GM19468 (cell line): Measurements from ENCODE around the gene KRT37.
"Not testable (repeated sequence)": the region's sequence is repeated elsewhere in the genome, so short reads cannot be mapped to it uniquely, and the experiment has no call there.

Source experiments
- ATAC-seq: cut with Tn5 transposase; IDR thresholded peaks from one replicate; pipeline ENCODE4 v1.9.1; 2021; ENCODE audit warnings: mild to moderate bottlenecking, moderate library complexity, moderate number of reproducible peaks; ENCODE audit not compliant: unreplicated experiment; ENCODE audit errors: extremely low read depth

KRT37 gene

DNA sequence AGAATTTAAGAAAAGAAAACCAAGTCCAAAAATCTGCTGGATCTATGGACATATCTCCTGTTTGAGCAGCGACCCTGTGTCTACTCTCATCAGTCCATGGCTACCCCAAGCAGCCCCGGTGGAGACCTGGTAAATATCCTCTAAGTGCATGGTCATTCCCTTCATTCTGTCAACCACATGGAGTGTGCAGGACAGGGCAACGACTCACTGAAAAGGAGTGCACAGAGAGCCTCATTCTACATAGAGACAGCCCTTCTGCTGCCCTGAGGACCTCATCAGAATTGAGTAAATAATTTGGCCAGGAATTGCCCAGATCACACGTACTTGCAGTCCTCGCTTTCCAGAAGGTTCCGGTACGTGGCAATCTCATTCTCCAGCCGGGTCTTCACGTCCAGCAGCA lies 13.4 kb upstream of the KRT37 start:
- no peak for ATAC-seq

DNA sequence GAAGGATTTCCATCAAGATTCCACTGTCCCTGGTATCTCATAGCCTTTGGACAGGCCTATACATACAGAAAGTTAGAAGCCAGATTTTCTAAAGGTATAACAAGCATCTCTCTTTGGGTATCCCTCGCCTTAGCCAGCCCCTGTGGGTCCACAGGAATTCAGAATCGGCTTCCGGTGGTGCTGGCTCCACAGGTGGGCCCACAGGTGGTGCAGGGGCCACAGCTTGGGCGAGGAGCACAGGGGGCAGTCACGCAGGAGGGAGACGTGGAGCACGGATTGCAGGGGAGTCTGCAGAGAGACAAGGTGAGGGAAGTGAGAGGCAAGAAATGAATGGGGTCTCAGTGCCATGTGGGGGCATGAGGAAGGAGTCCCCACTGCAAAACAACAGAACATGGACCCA lies 12.9 kb upstream of the KRT37 start:
- no peak for ATAC-seq

DNA sequence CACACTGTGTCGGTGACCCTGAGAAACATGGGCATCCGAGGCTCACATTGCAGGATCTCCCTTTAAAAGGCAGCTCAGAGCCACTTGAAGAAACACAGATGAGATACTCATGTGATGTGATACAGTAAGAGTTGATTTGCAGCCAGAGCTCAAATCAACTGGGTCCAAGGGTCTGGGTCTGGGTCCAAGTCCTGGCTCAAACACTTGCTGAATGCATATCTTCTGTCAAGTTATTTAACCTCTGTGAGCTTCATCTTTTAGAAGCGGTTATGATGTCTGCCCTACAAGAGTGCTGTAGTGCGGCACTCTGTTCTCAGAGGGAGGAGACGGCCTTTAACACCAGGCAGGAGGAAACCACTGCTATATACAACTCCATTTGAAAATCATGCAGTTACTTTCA lies 10.0 kb upstream of the KRT37 start:
- ATAC-seq, result no peak

DNA sequence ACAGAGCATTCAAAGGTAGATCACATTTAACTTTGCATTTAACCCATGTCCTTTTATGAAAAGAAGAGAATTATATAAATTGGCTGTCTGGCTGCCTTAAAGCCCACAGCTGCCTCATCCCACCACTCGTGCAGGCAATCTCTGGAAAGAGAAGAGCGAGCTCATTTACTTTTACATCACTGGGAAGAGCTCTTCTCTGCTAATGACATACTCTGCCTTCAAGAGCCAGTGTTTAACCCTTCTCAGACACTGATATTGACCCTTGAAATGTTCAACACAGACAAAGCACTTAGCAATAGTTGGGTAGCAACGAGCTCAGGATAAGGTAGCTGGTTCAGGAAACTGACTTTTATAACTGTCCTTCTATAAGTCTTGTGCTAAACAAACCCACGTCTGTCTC lies 9.6 kb upstream of the KRT37 start:
- ATAC-seq, result no peak

DNA sequence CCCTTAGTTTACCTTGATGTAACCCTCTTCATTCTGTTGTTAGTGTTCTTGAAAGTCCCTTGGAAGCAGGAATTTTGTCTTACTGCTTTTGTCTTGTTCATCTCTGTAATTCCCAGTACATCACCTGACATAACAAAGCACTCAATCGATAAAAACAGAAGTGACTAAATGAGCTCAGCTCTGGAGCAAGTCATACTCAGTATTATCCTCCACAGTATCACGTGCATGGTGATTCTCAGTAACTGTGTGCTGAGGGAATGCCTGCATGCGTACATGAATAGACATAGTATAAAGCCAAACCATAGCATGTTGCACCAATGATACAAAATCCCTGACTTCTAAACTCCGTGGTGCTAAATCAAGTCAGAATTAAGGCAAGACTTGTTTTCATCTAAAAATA lies 9.2 kb upstream of the KRT37 start:
- ATAC-seq, result no peak

DNA sequence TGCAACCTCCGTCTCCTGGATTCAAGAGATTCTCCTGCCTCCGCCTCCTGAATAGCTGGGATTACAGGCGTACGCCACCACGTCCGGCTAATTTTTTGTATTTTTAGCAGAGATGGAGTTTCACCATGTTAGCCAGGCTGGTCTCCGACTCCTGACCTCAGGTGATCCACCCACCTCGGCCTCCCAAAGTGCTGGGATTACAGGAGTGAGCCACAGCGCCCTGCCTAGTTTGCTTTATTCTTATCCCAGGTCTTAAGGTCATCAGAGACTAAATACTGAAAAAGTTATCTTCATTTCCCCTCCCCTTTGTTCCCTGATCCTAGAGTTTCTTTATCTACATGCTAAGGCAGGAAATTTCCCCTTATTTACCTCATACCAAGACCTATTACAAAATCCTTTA lies 6.0 kb upstream of the KRT37 start:
- ATAC-seq, result not testable (repeated sequence)

DNA sequence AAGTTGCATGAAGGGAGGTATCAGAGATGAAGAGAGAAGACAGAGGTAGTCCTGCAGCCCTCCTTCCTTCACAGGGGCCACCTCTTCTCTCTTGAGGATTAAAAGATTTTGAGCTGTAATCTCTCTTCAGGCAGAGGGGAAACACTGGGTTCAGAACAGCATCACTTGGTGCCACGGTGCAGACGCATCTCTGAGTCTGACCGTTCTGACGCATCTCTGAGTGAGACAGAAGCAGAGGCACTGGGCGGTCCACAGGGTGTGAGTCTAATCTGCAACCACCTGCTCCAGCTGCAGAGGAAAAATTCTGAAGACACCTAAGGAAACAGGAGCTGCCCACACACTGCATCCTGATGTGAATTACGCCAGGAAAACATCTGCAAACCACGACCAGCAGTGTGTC lies 5.3 kb upstream of the KRT37 start:
- no peak for ATAC-seq

DNA sequence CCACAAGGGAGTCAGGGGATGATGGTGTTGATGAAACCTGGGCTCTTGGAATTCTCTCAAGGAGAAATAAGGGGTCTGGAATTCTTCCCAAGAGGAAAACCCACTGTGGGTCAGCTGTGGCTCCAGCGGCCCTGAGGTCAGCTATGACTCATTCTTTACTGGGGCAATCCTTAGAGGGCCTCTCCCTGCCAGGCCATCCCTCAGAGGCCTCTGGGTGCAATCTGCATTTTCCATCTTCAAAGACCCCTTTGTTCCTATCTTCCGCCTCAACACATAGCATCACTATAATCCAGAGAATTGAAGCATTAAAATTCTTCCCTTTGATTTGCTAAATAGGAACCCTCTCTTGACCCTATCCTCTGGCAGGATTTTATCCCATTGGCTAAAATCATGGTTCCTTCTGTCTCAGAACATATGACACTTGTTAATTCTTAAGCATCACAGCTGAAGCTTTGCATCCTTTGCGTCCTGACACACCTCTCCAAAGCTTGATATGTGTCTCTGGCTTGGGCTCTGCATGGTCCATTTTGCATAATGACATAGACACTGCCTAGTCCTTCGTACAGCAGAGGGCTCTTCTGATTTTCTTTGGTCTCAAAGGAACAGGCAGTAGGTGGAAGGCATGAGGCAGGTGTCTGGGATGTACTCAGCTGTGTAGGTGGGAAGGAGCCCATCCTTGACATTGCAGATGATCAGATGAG lies 4.4 kb upstream of the KRT37 start:
- no peak for ATAC-seq

DNA sequence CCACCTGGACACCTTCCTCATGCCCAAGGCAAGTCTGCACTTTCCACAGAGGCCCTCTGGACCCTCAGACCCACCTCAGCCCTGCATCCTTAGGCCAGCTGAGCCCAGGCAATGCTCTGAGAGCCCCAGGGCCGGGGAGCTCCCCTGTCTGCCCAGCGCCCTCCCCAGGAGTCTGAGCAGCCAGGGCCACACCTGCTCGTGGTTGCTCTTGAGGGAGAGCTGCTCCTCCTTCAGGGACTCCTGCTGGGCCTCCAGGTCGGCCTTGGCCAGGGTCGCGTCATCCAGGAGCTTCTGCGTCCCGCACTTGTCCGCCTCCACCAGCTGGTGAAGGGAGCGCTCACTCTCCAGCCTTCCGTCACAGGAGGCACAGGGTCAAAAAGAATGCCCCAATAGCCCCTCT lies 1.8 kb downstream of the KRT37 start:
- not testable (repeated sequence) for ATAC-seq

DNA sequence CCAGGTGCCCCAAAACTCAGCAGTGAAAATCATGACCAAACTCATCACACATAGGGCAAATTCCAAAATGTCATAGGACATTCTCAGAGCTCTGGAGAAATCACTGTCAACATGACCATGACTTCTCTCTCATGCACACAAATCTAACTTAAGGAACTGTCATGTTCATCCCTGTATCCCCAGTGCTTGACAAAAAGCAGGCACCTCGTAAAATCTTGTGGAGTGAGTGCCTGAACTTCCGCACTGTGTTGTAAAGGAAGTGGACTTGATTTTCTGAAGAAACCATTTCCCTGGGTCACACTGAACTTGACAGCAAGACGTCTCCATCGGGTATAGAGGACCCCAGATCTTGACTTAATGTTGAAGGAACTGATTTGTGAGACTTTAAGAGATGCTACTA lies 2.8 kb downstream of the KRT37 start:
- ATAC-seq, result no peak

DNA sequence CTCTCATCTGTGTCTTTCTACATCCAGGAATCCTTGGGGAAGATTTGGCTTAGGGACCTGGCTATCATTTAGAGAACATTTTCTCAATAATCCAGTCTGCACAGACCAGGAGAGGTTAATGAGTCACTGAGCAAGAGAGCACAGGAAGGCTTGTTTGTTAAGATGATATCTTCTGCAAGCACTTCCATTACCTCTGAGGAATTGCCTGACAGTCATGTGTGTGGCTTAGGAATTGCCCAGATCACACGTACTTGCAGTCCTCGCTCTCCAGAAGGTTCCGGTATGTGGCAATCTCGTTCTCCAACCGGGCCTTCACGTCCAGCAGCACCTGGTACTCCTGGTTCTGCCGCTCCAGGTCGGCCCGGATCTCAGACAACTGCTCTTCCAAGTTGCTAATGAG lies 3.3 kb downstream of the KRT37 start:
- ATAC-seq, result no peak

DNA sequence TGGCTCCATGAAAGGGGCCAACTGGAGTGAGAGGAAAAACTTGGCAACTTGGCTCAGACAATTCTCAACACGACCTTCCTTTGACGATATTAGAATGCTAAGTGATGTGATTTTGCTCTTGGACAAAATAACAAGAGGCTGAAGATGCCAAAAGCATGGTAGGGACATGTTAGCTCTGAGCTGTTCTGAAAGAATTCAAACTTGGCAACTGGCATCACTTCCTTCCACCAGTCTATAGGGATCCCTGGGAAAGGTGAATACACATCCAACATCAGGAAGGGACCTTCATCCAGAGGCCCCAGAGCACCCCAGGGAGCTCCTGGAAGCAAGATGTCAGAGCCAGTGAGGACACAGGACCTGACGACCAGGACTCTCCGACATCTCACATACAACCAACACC lies 4.3 kb downstream of the KRT37 start:
- ATAC-seq, result no peak

DNA sequence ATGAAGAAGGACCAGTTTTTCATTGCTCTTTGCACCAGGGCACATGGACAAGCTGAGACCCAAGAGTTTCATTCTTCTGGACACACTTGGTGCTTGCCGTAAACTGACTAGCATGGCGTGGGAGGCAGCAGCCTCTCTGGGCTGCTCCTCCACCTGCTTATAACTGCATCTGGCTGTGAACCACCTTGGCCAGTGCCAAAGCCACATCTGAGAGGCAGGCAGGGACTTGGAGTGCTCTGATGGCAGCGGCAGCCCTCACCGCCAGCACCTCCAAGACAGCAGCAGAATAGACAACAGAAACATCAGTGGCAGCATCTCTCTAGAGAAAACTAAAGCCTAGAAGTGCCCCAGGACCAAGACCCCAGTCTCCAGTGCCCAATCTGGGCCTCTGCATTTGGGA lies 4.7 kb downstream of the KRT37 start:
- ATAC-seq, result no peak

DNA sequence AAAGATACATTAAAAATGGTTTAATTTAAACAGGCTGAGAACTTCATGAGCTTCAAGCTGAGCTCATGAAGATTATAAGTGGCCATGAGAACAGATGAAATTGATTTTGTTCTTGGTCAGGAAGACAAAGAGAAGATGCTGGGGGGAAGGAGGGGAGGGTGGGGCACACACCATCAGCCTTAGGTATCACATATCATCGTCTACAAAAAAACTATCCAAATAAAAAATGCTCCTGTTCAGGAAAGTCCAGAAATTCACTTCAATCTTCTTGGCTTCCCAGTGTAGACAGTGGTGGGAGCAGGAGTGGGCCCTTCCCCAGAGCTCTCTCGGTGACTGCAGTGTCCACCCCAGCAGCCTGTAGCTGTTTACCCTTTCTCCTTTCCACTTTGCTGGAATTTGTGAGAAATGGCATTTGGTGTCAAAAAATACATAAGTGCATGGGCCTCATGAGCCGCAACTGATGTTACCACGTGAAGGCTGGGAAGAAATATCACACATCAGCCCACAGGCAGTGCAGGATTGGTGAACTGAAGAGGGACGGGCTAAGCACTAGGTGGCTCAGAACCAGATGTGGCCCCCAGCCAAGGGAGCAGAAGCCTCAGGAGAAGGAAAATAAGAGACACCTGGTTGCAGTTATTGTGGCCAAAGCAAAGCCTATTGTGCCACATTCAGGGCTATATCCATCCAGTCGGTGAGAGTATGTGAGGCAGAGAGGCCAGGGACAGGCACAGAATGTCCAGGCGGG lies 6.1 kb downstream of the KRT37 start:
- ATAC-seq, result no peak

DNA sequence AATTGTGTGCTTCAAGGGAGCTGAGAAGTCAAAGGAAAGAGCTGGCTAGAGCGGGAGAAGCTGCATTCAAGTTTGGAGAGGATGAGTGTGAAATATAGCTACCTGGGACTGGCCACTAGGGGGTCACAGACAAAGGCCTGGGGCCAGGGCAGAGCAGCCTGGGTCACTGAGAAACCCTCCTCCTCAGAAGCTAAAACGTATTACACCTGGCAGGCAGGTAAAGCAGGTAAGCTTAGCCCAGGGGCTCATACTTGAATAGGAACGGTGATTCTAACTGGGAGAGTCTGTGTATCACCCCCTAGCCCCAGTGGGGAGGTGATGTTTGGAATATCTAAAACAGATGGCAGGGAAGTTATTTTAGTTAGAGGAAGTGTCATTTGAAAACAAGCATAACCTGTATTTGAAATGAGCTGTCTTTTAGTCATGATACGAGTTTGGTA lies 6.8 kb downstream of the KRT37 start:
- no peak for ATAC-seq

DNA sequence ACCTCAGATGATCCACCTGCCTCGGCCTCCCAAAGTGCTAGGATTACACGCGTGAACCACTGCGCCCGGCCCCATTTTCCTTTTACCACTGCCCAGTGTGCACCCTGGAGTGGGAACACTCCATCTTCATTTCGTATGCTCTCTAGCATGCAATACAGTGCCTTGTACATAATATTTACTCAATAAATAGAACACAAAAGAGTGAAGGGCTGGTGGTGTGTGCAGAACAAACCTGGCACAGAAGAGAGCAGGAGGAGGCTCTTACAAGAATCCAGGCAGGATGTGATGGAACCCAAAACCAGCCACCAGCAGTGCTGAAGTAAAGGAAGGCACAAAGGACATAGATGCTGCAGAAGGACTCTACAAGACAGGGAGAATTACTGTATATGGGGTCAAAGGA lies 7.3 kb downstream of the KRT37 start:
- no peak for ATAC-seq

DNA sequence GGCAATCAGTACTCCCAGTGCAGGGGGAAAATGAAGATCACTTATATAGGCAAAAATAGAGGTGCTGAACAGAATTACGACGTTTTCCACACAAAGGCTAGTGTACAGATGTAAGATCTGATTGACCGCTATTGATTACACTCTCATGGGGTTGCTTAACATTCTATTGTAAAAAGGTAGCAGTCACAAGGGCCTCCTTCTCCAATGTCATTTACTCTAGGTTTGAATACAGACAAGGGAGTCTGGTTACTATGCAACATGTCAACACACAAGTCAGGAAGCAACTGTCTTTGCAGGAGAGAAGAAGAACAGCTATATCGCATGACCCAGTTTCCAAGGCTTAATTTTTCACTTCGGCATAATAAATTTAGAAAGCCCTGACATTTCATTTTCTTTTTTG lies 7.9 kb downstream of the KRT37 start:
- no peak for ATAC-seq

DNA sequence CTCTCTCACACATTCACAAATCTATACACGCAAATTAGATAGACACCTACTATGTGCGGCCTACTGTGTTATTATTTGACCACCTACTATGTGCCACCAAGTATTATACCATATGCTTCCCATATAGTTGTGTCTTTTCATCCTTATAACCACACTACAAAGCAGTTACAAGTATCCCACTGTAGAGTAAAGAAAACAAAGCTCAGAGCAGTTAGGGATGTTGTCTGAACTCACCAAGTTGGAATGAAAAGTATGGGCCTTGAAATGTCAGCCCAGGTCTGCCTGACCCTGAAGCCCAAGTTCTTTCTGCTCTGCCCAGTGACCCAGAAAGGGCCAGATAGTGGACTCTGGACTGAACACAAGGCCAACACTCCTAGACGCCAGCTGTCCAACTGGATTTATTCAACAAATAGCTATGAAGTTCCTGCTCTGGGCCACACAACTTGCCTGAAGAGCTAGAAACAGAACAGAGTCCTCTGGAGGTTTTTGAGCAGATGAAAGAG lies 8.5 kb downstream of the KRT37 start:
- ATAC-seq, result no peak

DNA sequence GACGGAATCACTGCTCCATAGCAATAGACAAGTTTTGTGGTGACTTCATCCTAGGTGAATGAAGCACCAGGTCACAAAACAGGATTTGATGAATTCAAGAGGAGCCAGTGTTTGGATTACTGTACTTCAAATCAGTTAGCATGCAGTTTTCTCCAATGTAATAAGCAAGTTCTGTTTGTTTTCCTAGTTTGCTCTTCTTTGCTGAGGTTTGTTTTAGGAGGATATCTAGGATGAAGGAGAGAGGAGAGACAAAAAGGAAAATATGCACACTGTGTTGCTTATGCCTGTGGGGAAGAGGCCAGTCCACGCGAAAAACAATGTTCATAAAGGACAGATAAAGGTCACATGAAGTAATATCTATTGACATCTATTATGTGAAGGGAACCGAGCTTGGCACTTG lies 9.0 kb downstream of the KRT37 start:
- no peak for ATAC-seq

DNA sequence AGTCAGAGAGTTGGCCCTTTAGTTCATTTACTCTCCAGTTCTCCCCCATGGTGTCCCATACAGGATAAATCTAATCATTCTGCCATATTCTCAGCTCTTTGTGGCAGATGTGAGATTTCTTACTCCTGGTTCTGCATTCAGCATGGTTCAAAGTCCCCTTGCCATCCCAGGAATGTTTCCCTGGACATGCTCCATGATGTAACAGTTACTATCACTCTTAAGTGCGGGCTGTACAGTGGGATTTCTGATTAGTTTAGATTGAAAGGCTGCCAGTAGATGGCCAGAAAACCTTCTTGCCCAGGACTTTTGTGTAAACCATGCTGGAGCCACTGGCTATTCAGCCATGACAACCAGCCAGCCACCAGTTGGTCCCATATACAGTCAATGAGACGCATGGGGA lies 10.4 kb downstream of the KRT37 start:
- no peak for ATAC-seq

DNA sequence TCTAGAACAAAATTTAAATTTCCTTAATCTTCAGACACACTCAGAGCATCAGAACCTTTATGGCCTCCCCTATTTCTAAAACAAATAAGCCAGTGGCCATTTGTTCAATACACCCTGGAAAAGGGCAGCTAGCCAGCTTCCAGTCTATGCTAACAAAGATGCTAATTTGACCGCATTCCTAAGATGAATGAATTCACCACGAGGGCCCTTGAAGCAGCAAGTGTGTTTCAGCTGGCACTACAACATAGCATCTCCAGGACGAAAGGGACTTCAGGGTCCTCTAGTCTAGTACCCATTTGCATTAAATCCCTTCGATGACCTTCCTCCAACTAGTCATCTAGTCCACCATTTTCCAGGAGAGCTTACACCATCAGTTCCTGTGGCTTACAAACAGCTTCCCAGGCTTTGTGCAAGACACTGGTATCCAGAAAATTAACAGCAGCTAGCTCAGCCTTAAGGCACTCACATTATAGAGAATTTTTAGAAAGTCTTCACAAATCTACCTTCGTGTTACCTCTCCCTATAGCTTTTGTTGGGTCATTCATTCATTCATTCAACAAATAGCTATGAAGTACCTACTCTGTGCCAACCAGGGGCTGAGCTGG lies 10.9 kb downstream of the KRT37 start:
- no peak for ATAC-seq
